ENCODE data around the gene BCL2L12. TPM values are rescaled to one million over a fixed set of nuclear protein-coding genes. Genes with fewer than 3 reads are reported as not detected.

The BCL2L12 gene, protein sequence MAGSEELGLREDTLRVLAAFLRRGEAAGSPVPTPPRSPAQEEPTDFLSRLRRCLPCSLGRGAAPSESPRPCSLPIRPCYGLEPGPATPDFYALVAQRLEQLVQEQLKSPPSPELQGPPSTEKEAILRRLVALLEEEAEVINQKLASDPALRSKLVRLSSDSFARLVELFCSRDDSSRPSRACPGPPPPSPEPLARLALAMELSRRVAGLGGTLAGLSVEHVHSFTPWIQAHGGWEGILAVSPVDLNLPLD
- total RNA-seq, result 10 to 100 TPM in 1 of 2 donors, 1 to 10 TPM in 1; 3.1 to 14.0 TPM

DNA sequence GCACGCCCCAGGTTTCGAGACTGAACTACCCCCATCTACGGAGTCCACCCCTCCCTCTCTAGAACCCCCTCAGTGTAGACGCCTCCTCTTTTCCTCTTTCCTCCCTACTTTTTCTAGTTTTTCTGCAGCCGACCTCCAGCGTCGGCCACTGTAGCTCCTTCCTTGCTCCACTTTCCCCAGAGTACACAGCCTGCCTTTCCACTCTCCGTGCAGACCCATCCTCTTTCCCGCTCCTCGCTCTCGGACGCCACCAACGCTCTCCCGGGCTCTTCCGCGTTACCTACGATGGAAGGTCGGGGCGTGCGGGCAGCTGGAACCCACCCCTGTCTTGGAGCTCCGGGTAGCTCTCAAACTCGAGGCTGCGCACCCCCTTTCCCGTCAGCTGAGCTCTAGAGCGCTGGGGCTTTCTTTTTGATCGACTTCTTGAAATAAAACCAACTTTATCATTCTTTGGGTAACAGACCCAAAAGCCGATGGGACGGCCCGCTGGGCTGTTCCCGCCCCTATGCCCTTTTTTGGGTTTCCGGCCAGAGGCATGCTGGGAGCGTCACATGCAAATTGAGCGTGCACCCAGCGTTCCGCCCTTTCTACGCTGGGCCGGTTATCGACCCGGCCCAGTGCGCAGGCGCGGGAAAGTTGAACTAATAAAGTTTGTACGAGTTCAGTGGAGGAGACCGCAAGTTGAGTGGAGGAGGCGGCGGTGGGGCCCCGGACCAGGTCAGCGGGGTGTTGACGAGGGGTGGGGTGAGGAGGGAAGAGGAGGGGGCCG, at the start of gene BCL2L12, which contains the start of gene IRF3:
Gene BCL2L12 (plus strand): TSS at position 583 of the 769 bp plus-strand sequence. CDS start 760 bp downstream, outside the sequence.
Gene IRF3 (minus strand): TSS at position 507 of the 769 bp plus-strand sequence. CDS start 1,019 bp downstream, outside the sequence.

DNA sequence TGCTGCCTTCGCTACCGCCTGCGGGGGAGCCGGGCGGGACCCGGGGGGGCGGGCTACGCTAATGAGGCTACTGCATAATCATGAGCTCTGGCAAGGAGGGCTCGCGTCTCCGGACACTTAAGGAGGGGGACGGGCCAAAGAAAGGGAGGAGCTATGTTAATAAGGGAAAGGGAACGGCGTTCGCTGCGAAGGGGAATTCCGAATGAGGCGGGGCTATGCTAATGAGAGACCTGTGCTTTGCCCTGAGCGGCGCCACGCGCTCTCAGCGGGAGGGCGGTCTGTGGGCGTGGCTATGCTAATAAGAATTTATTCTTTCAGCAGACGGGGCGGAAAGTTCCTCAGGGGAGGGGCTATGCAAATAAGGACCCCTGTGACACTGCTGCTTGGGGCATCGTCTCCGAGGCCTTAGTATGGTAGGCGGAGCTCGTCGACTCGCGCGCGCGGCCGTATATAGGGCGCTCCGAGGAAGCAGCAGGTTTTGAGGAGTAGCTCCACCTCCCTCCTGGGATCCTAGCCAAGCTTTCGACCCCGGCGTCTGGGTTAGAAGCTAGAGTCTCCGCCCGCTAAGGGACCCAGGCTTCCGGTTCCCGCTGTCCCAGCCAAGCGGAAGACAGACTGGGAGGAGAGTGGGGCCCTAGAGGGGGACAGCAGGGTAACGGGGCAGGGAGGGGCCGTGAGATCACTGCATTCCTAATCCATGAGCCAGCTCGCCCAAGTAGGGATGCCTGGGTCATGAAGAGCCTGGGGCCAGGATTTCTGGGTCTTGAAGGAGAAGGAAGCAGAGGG, 25.4 kb upstream of the BCL2L12 start, which contains the start of gene RRAS:
Gene RRAS (minus strand): TSS at position 31 of the 786 bp plus-strand sequence. CDS start 45 bp downstream, outside the sequence.

DNA sequence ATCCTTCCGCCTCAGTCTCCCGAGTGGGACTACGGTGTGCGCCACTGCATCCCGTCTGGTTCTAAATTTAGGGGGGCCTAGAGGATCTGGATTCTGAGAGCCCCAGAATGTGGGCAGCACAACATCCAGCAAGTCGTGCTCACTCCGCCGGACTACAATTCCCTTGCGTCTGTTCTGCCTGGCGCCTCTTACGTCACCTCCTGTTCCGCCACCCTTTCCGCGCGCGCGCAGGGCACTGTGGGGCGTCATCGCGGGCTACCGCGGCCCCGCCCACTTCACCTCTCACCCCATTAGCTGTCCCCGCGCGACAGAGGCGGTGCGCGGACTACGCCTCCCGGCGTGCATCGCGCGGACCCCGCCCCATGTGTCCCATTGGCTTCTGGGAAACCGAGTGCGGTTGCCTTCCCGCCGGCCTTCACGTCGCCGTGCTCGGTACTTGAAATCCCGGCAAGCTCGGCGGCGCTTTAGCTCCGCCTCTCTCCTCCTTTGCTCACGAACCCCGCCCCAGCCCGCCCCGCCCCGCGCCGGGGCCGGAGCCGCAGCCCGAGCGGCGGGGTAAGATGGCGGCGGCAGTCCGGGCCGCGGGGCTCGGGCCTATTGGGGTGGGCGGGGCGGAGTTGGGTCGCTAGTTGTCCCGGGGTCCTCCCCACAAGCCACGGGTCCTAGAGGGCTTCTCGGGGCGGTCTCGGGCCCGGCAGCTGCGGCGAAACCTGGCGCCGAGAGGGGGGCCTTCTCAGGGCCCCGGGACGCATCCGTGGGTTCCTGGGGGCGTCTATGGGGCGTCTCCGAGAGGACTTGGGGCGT, 23.8 kb upstream of the BCL2L12 start, which contains the start of gene SCAF1:
Gene SCAF1 (plus strand): TSS at position 522 of the 804 bp plus-strand sequence. CDS start 2,818 bp downstream, outside the sequence.

DNA sequence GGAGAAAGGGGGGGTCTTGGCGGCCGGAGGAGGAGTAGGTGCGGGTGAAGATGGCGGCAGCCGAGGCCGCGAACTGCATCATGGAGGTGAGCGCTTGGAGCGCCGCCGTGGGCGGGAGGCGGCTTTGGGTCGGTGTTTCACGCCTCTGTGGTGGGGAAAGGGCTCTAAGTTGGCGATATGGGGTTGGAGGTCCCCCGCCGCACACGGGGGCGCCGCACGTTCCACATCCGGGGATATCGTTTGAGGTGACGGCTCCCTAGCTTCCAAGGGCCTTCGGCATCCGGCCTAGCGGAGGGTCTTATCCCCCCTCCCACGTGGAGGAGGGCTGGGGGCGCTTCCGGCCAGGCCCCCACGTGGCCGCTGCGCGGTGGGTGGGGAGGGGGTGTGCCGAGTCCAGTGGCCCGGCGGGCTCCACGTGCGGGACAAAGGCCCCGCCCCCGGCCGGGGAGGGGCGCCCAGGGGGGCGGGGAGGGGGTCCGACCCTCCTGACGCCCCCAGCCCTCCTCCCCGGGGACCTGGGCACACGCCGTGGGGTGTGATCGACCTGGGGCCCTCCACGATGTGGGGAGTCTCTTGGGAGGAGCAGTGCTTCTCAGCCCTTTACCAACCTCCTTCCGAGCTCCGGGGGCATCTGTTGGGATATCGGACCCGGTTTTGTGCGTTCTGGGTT, 11.6 kb downstream of the BCL2L12 start, which contains the start of gene PRMT1:
Gene PRMT1 (plus strand): TSS at position 41 of the 670 bp plus-strand sequence. CDS start 10 bp downstream, at position 51.

DNA sequence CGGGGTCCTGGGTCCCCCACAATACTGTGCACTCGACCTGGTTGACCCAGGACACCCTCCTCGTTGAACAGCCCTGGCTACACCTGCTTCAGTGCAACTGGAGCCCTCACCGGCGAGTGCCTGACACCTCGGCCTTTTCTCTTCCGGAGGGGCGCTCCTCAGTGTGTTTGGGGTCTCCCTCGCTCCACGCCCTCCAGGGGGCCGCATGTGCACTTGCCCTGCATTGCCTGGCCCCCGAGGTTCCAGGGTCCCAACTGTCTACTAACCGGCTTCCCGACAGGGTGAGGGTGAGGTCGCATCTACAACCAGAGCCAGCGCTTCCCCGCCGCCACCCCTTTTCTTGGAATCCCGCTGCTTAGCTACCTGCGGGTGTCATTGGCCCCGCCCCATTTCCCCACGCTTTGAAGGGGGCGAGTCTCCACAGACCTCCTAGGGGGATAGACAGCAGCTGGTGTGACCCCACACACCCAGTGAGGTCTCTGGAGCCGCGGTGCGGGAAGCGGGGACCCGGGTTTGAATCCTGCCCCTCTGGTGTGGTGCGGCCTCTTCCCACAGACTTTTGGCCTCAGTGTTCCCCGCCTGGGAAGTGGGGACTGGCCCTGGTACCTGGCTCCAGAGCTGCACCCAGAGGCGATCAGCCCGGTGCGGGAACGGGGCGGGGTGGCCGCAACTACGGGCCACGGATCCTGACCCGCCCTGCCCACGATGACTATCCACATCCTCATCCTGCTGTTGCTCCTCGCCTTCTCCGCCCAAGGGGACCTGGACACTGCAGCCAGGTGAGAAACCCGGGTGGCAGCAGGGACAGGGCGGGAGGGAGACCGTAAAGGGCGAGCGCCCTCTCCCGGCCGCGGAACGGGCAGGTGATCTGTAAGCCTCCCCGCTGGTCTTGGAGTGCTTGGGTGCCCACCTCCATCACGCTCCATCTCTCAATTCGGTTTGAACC, 23.7 kb downstream of the BCL2L12 start, which contains the start of gene ADM5:
Gene ADM5 (plus strand): TSS at position 462 of the 946 bp plus-strand sequence. CDS start 244 bp downstream, at position 706.

DNA sequence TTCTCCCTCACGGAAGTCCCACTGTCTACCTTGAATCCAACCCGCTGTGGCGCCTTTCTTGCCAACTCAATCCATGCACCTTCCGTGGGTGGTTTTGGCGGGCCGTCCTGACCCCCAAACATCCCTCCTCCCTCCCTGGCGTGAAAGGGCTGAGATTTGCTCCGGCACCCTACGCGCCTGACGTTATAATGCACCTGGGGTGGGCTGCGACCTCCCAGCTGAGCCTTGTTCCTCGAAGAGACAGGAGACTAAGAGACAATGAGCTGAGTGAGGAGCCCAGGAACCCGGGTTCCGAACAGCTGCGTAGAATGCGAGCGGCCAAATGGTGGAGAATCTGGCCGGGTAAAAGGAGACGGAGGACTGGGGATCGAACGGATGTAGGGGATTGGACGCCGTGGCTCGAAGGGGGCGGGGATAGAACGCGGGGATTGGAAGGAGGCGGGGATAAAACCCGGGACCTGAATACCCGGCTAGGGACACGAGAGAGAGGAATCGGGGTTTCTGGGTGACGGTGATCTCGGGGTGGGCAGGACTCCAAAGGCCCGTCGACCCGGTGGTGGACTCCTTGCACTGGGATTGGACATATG, 25.0 kb downstream of the BCL2L12 start, which contains the start of gene CPT1C:
Gene CPT1C (plus strand): TSS at position 461 of the 587 bp plus-strand sequence. CDS start 1,137 bp downstream, outside the sequence.

Small RNA genes within 50 kb of the gene (small RNA-seq; reads per million reads assigned to genes)
- gene MIR5088, result 0 to 0.52 reads per million in 2 donors

Other genes starting within 250 kb of the BCL2L12 start
- not detected for gene PTH2, start 242.5 kb upstream of the BCL2L12 start, total RNA-seq
- not detected for gene GFY, start 240.5 kb upstream of the BCL2L12 start, total RNA-seq
- under 1 TPM in 1 of 2 donors, not detected in 1; under 0.01 TPM for gene SLC17A7, start 224.4 kb upstream of the BCL2L12 start, total RNA-seq
- gene PIH1D1, start 214.1 kb upstream of the BCL2L12 start, total RNA-seq, result 100 to 1,000 TPM in 1 of 2 donors, 10 to 100 TPM in 1; 89.5 to 132 TPM
- 10 to 100 TPM; 47.0 to 65.0 TPM for gene ALDH16A1, start 212.7 kb upstream of the BCL2L12 start, total RNA-seq
- 1 to 10 TPM; 2.7 to 3.8 TPM for gene FLT3LG, start 191.7 kb upstream of the BCL2L12 start, total RNA-seq
- gene RPL13A, start 178.3 kb upstream of the BCL2L12 start, total RNA-seq, result 1,000 to 10,000 TPM; 1,225 to 1,537 TPM
- gene RPS11, start 169.5 kb upstream of the BCL2L12 start, total RNA-seq, result 1,000 to 10,000 TPM; 1,700 to 1,752 TPM
- gene FCGRT, start 153.3 kb upstream of the BCL2L12 start, total RNA-seq, result 10 to 100 TPM; 21.7 to 27.0 TPM
- gene RCN3, start 137.9 kb upstream of the BCL2L12 start, total RNA-seq, result 1 to 10 TPM; 1.4 to 3.0 TPM
- 100 to 1,000 TPM in 1 of 2 donors, 10 to 100 TPM in 1; 65.4 to 120 TPM for gene NOSIP, start 85.4 kb upstream of the BCL2L12 start, total RNA-seq
- under 1 TPM; 0.34 to 1.00 TPM for gene PRRG2, start 84.6 kb upstream of the BCL2L12 start, total RNA-seq
- gene PRR12, start 74.8 kb upstream of the BCL2L12 start, total RNA-seq, result 1 to 10 TPM; 3.4 to 4.7 TPM
- gene RRAS, start 25.8 kb upstream of the BCL2L12 start, total RNA-seq, result 10 to 100 TPM; 11.0 to 11.3 TPM
- 10 to 100 TPM; 18.6 to 19.3 TPM for gene SCAF1, start 23.7 kb upstream of the BCL2L12 start, total RNA-seq
- gene IRF3, start 76 bp upstream of the BCL2L12 start, total RNA-seq, result 10 to 100 TPM; 24.8 to 55.6 TPM
- gene PRMT1, start 11.3 kb downstream of the BCL2L12 start, total RNA-seq, result 100 to 1,000 TPM; 195 to 414 TPM
- gene ADM5, start 23.7 kb downstream of the BCL2L12 start, total RNA-seq, result under 1 TPM; 0.34 to 1.00 TPM
- gene CPT1C, start 25.2 kb downstream of the BCL2L12 start, total RNA-seq, result 1 to 10 TPM; 2.7 to 4.8 TPM
- gene TSKS, start 97.4 kb downstream of the BCL2L12 start, total RNA-seq, result not detected
- gene AP2A1, start 101.1 kb downstream of the BCL2L12 start, total RNA-seq, result 10 to 100 TPM; 65.7 to 71.6 TPM
- 10 to 100 TPM; 21.7 to 28.3 TPM for gene FUZ, start 147.4 kb downstream of the BCL2L12 start, total RNA-seq
- gene MED25, start 152.4 kb downstream of the BCL2L12 start, total RNA-seq, result 10 to 100 TPM; 16.9 to 19.0 TPM
- gene PTOV1, start 185.2 kb downstream of the BCL2L12 start, total RNA-seq, result 10 to 100 TPM; 37.3 to 44.0 TPM
- gene PNKP, start 201.6 kb downstream of the BCL2L12 start, total RNA-seq, result 10 to 100 TPM; 44.3 to 45.1 TPM
- 1 to 10 TPM; 8.3 to 10.0 TPM for gene AKT1S1, start 211.4 kb downstream of the BCL2L12 start, total RNA-seq
- 10 to 100 TPM; 11.0 to 18.6 TPM for gene TBC1D17, start 211.8 kb downstream of the BCL2L12 start, total RNA-seq
- under 1 TPM; under 0.01 to 1.00 TPM for gene IL4I1, start 231.0 kb downstream of the BCL2L12 start, total RNA-seq

Measured in melanocyte of skin (primary cell).